Pancreas (tissue), 10 donors: Measurements from ENCODE around the gene PLPP3. TPM values are rescaled to one million over a fixed set of nuclear protein-coding genes. Genes with fewer than 3 reads are reported as not detected.

ENCODE experiments used
- ATAC-seq, 4 donors: fragments of 200-7000 bp; cut with Tn5 transposase; one replicate each; pipeline versions ENCODE4 v1.8.0 to v1.9.1; 2020; ENCODE audit warnings: mild to moderate bottlenecking in 4 of 4, moderate library complexity in 4 of 4
- DNase-seq, 6 donors: peaks; one replicate each; pipeline ENCODE4 v3.0.0-alpha.2; 2020
- FAIRE-seq: peaks from 2 replicates; lab custom pipeline; 2012; peaks lifted over from hg19 to GRCh38; lab: Jason Lieb, UNC
- H3K27ac ChIP-seq, 4 donors: fragments of 200-600 bp; sonication (generic); 1 replicate in 3 of 4; 2 replicates in 1 of 4; pipeline versions ENCODE4 v1.5.0 to v1.8.0; 2020
- H3K27me3 ChIP-seq, 4 donors: fragments of 200-600 bp; one replicate each; pipeline ENCODE4 v1.8.0; 2021
- H3K36me3 ChIP-seq, 3 donors: fragments of 200-600 bp; sonication (generic) in 1 of 3; one replicate each; pipeline versions ENCODE4 v1.5.0 to v1.8.0; 2020 to 2021
- H3K4me1 ChIP-seq, 3 donors: fragments of 200-600 bp; one replicate each; pipeline ENCODE4 v1.8.0; 2021
- H3K4me3 ChIP-seq, 4 donors: fragments of 200-600 bp; sonication (generic) in 2 of 4; one replicate each; pipeline versions ENCODE4 v1.5.0 to v1.8.0; 2020 to 2021
- H3K9me3 ChIP-seq, 4 donors: fragments of 200-600 bp; one replicate each; pipeline ENCODE4 v1.8.0; 2021
- CTCF ChIP-seq, 4 donors: fragments of 200-600 bp; sonication (generic) in 3 of 4; IDR thresholded peaks; one replicate each; pipeline versions ENCODE4 v1.5.0 to v1.8.0; 2021; ENCODE audit warnings: antibody characterized with exemption in 4 of 4
- WGBS, 2 donors: extraction: QIAGEN DNeasy Blood & Tissue Kit; methylation state at CpG; one replicate each; pipeline ENCODE4 v1.1.7; 2013; 5-methylcytosine and 5-hydroxymethylcytosine counted together
- intact Hi-C, 3 donors: fragments of 100-400 bp; cut with DNase I; formaldehyde crosslinking; loops; one replicate each; pipeline versions ENCODE4 v1.11.1 to v1.14.2; 2022
- polyA plus RNA-seq, 2 donors: library from polyadenylated mRNA; stranded (reverse); fragments of 200-250 nt; gene quantifications; one replicate each; pipeline ENCODE4 v1.2.3, GENCODE V29; 2013
- total RNA-seq, 6 donors: library from RNA; stranded (reverse); fragmentation: NEBNext Ultra II Directional in 4 of 6; extraction: Animal tissue kit (Norgen Biotek cat#: 25700) in 4 of 6; gene quantifications; one replicate each; pipeline versions ENCODE4 v1.2.1 to v1.2.4, GENCODE V29; 2021 to 2023
- donor health status: healthy with polysubstance abuse.
- donor health status: DM: no; HTN: no; CAD: no; lungs with moderate emphysema.
- donor health status: DM: no; HTN: no; CAD: no.
- donor health status: control.
- donor health status: control.
- donor health status: Bipolar disorder and iron deficiency.
- donor health status: DM: yes; HTN: yes; CAD: no.
- donor health status: DM: no; HTN: no; CAD: no.
- donor health status: DM: no; HTN: no; CAD: no.
- donor health status: DM: yes; HTN: yes; CAD: no.

The PLPP3 gene
- total and polyA plus RNA-seq, 8 donors: 5.5 to 29.6 (median 18.7) TPM

GRCh38 chr1:56533197-56533596 is 46.2 kb downstream of the PLPP3 start:
- whole genome bisulfite sequencing, 2 donors: 74 to 81% methylated on average over 3 of the region's 3 CpGs
- Histone ChIP-seq H3K27ac (no peak overlapping the region), H3K27me3 (no peaks in the 10 kb centered on the region), H3K4me3 (no peak overlapping the region), H3K4me1 (peaks cover 24 to 58% (median 27%) of the 10 kb centered on the region in 3 donors), H3K9me3 (no peaks in the 10 kb centered on the region), H3K36me3 (no peaks in the 10 kb centered on the region)
- ATAC-seq: no peak
- TF ChIP-seq CTCF (IDR thresholded peaks at IDR 0.05): no peak
- DNase-seq: no peak
- intact Hi-C loops: no loop called here
- FAIRE-seq: no peak

- no peaks in the 10 kb centered on the region for H3K36me3 ChIP-seq
- FAIRE-seq: no peak
- no peaks in the 10 kb centered on the region for H3K27me3 ChIP-seq
- H3K4me3 ChIP-seq: no peak overlapping the region
- H3K9me3 ChIP-seq: no peaks in the 10 kb centered on the region
- H3K27ac ChIP-seq: no peak overlapping the region
- intact Hi-C loops: no loop called here
- DNase-seq: no peak
- 35 to 37% methylated on average over 1 of the region's 1 CpG for WGBS, 2 donors
- no peak for TF ChIP-seq CTCF (IDR thresholded peaks at IDR 0.05)
- peaks cover 22 to 57% (median 23%) of the 10 kb centered on the region in 3 donors for H3K4me1 ChIP-seq
- no peak for ATAC-seq
These were observed 47.0 kb downstream of the PLPP3 start for GRCh38 chr1:56532350-56532683.

- Histone ChIP-seq H3K4me3 (no peak overlapping the region), H3K27ac (no peak overlapping the region), H3K4me1 (peaks cover 20 to 57% (median 23%) of the 10 kb centered on the region in 3 donors), H3K27me3 (no peaks in the 10 kb centered on the region), H3K36me3 (no peaks in the 10 kb centered on the region), H3K9me3 (no peaks in the 10 kb centered on the region)
- TF ChIP-seq CTCF (IDR thresholded peaks at IDR 0.05): no peak
- intact Hi-C loops: no loop called here
- DNase-seq: no peak
- no peak for FAIRE-seq
- whole genome bisulfite sequencing, 2 donors: 85 to 89% methylated on average over 6 of the region's 6 CpGs
- no peak for ATAC-seq
These were observed 47.6 kb downstream of the PLPP3 start for GRCh38 chr1:56531624-56532349.

GRCh38 chr1:56529801-56530200 is 49.6 kb downstream of the PLPP3 start:
- intact Hi-C loops: loop anchor here in 1 of 3 donors (10.0 kb wide), 1 partner anchor 45 kb away; the partner anchor contains the start of gene PLPP3
- ATAC-seq (no peak), FAIRE-seq (no peak), DNase-seq (no peak)
- Histone ChIP-seq H3K4me1 (peaks cover 15 to 51% (median 20%) of the 10 kb centered on the region in 3 donors), H3K36me3 (no peaks in the 10 kb centered on the region), H3K4me3 (no peak overlapping the region), H3K27ac (no peak overlapping the region), H3K9me3 (no peaks in the 10 kb centered on the region), H3K27me3 (no peaks in the 10 kb centered on the region)
- no peak for TF ChIP-seq CTCF (IDR thresholded peaks at IDR 0.05)
